Aorta (tissue), 5 donors: ENCODE data around the gene PXDC1. TPM values are rescaled to one million over a fixed set of nuclear protein-coding genes. Genes with fewer than 3 reads are reported as not detected.
A peak's percentile ranks its signal among the peaks of the same experiment; 100 is the strongest.

Experiments
- ATAC-seq: fragments of 200-7000 bp; cut with Tn5 transposase; one replicate; pipeline ENCODE4 v1.9.1; 2022; ENCODE audit warnings: moderate library complexity; ENCODE audit not compliant: low FRiP score
- DNase-seq, 2 donors: peaks; one replicate each; pipeline ENCODE4 v3.0.0-alpha.2; 2020
- H3K27ac ChIP-seq, 2 donors: one replicate each; pipeline ENCODE4 v1.5.1; 2013; ENCODE audit warnings: low read length in 2 of 2, mild to moderate bottlenecking in 2 of 2, moderate library complexity in 2 of 2, control low read depth in 1 of 2, inconsistent platforms in 1 of 2, low read depth in 1 of 2
- H3K27me3 ChIP-seq, 2 donors: one replicate each; pipeline ENCODE4 v1.6.1; 2013; ENCODE audit warnings: control low read depth in 1 of 2, low read length in 1 of 2, mild to moderate bottlenecking in 1 of 2, moderate library complexity in 1 of 2; ENCODE audit not compliant: insufficient read depth in 2 of 2, control insufficient read depth in 1 of 2
- H3K36me3 ChIP-seq, 2 donors: one replicate each; pipeline ENCODE4 v1.6.1; 2013; ENCODE audit warnings: control low read depth in 1 of 2, low read length in 1 of 2, mild to moderate bottlenecking in 1 of 2; ENCODE audit not compliant: insufficient read depth in 2 of 2, control insufficient read depth in 1 of 2
- H3K4me1 ChIP-seq, 2 donors: one replicate each; pipeline ENCODE4 v1.6.1; 2013; ENCODE audit warnings: low read length in 2 of 2, control low read depth in 1 of 2, mild to moderate bottlenecking in 1 of 2, moderate library complexity in 1 of 2; ENCODE audit not compliant: insufficient read depth in 2 of 2, control insufficient read depth in 1 of 2
- H3K4me3 ChIP-seq, 2 donors: one replicate each; pipeline ENCODE4 v1.5.1; 2013; ENCODE audit warnings: low read length in 2 of 2, control low read depth in 1 of 2, mild to moderate bottlenecking in 1 of 2
- H3K9me3 ChIP-seq: one replicate; pipeline ENCODE4 v1.6.1; 2013; ENCODE audit warnings: mild to moderate bottlenecking, low read length; ENCODE audit not compliant: control insufficient read depth
- WGBS, 2 donors: extraction: QIAGEN DNeasy Blood & Tissue Kit; methylation state at CpG; one replicate each; pipeline ENCODE4 v1.1.7; 2013; 5-methylcytosine and 5-hydroxymethylcytosine counted together
- intact Hi-C, 2 donors: fragments of 100-400 bp; cut with DNase I; formaldehyde crosslinking; loops; one replicate each; pipeline versions ENCODE4 v1.14.2 to v1.15.0; 2022
- polyA plus RNA-seq, 2 donors: library from polyadenylated mRNA; stranded (reverse); fragments of 200-250 nt; gene quantifications; one replicate each; pipeline ENCODE4 v1.2.3, GENCODE V29; 2013
- total RNA-seq, 2 donors: library from RNA; stranded (reverse); fragmentation: NEBNext Ultra II Directional; extraction: Animal tissue kit (Norgen Biotek cat#: 25700); gene quantifications; one replicate each; pipeline ENCODE4 v1.2.1, GENCODE V29; 2021
- donor health status: healthy with polysubstance abuse.
- donor health status: Bipolar disorder and iron deficiency.
- donor health status: DM: no; HTN: no; CAD: no.
- donor health status: DM: no; HTN: no; CAD: no.
- donor health status: DM: yes; HTN: yes; CAD: no.

Gene PXDC1
- total and polyA plus RNA-seq, 4 donors: 110 to 222 (median 141) TPM

- H3K9me3 ChIP-seq: no peaks in the 10 kb centered on the region
- peak overlapping the region in 1 of 2 donors; percentile 14 for H3K4me3 ChIP-seq
- peaks cover 0 to 6% of the 10 kb centered on the region in 2 donors for H3K36me3 ChIP-seq
- no peaks in the 10 kb centered on the region for H3K4me1 ChIP-seq
- no peak overlapping the region for H3K27ac ChIP-seq
- DNase-seq (no peak), ATAC-seq (no peak)
- H3K27me3 ChIP-seq: no peaks in the 10 kb centered on the region
- intact Hi-C loops: loop anchor here (2.0 to 5.0 kb wide), 5 partner anchors 107 to 250 kb away; partner anchors contain the start of gene FAM50B (in 1 of the 2)
- WGBS, 2 donors: 8 to 9% methylated on average over 3 of the region's 3 CpGs
Observed at GRCh38 chr6:3742076-3742425, 9.5 kb downstream of the PXDC1 start.

- DNase-seq (peak in 1 of 2 donors; percentile 42), ATAC-seq (no peak)
- H3K27me3 ChIP-seq: no peaks in the 10 kb centered on the region
- H3K27ac ChIP-seq: peak overlapping the region in 1 of 2 donors; percentile 14
- H3K4me1 ChIP-seq: no peaks in the 10 kb centered on the region
- intact Hi-C loops: loop anchor here (5.0 kb wide), 2 partner anchors 191 to 251 kb away; no protein-coding TSS in a partner anchor
- H3K9me3 ChIP-seq: no peaks in the 10 kb centered on the region
- H3K36me3 ChIP-seq: peaks cover 0 to 9% of the 10 kb centered on the region in 2 donors
- H3K4me3 ChIP-seq: no peak overlapping the region
- WGBS, 2 donors: 20 to 27% methylated on average over 13 of the region's 13 CpGs
Observed at GRCh38 chr6:3741477-3741871, 10.0 kb downstream of the PXDC1 start.

GRCh38 chr6:3740551-3741476, 10.7 kb downstream of the PXDC1 start:
- Histone ChIP-seq H3K4me3 (no peak overlapping the region), H3K27ac (peak overlapping the region in 1 of 2 donors; percentile 14), H3K9me3 (no peaks in the 10 kb centered on the region), H3K27me3 (no peaks in the 10 kb centered on the region), H3K36me3 (peaks cover 0 to 14% of the 10 kb centered on the region in 2 donors), H3K4me1 (no peaks in the 10 kb centered on the region)
- WGBS, 2 donors: 23 to 25% methylated on average over 16 of the region's 16 CpGs
- intact Hi-C loops: loop anchor here (5.0 kb wide), 2 partner anchors 191 to 251 kb away; no protein-coding TSS in a partner anchor
- DNase-seq: peak in 1 of 2 donors; percentile 46
- ATAC-seq: no peak

- intact Hi-C loops: no loop called here
- 11% methylated on average over 15 to 16 of the region's 16 CpGs for WGBS, 2 donors
- Histone ChIP-seq H3K9me3 (no peaks in the 10 kb centered on the region), H3K36me3 (peaks cover 0 to 16% of the 10 kb centered on the region in 2 donors), H3K27me3 (no peaks in the 10 kb centered on the region), H3K4me1 (no peaks in the 10 kb centered on the region), H3K27ac (peak overlapping the region in 1 of 2 donors; percentile 53), H3K4me3 (no peak overlapping the region)
- ATAC-seq: no peak
- DNase-seq: peak in 1 of 2 donors; percentile 51
Observed at GRCh38 chr6:3739311-3739897, 12.1 kb downstream of the PXDC1 start.

- H3K27ac ChIP-seq: peak overlapping the region in 1 of 2 donors; percentile 23
- H3K4me3 ChIP-seq: no peak overlapping the region
- H3K36me3 ChIP-seq: peaks cover 0 to 17% of the 10 kb centered on the region in 2 donors
- no peaks in the 10 kb centered on the region for H3K27me3 ChIP-seq
- intact Hi-C loops: no loop called here
- DNase-seq: peak in 1 of 2 donors; percentile 44
- ATAC-seq: no peak
- no peaks in the 10 kb centered on the region for H3K9me3 ChIP-seq
- WGBS, 2 donors: 13 to 15% methylated on average over 19 of the region's 19 CpGs
- no peaks in the 10 kb centered on the region for H3K4me1 ChIP-seq
Observed at GRCh38 chr6:3738381-3739131, 13.0 kb downstream of the PXDC1 start.

GRCh38 chr6:3737831-3738210, 13.7 kb downstream of the PXDC1 start:
- WGBS, 2 donors: 40 to 42% methylated on average over 12 of the region's 12 CpGs
- Histone ChIP-seq H3K27ac (peak overlapping the region; percentile 13 to 23), H3K9me3 (no peaks in the 10 kb centered on the region), H3K4me1 (no peaks in the 10 kb centered on the region), H3K4me3 (no peak overlapping the region), H3K27me3 (no peaks in the 10 kb centered on the region), H3K36me3 (peaks cover 0 to 17% of the 10 kb centered on the region in 2 donors)
- no peak for ATAC-seq
- peak in 1 of 2 donors; percentile 33 for DNase-seq
- intact Hi-C loops: loop anchor here in 1 of 2 donors (2.0 kb wide), 1 partner anchor 457 kb away; no protein-coding TSS in a partner anchor

- 37 to 38% methylated on average over 25 of the region's 25 CpGs for WGBS, 2 donors
- intact Hi-C loops: loop anchor here in 1 of 2 donors (2.0 kb wide), 1 partner anchor 456 kb away; no protein-coding TSS in a partner anchor
- ATAC-seq (no peak), DNase-seq (peak; percentile 73 to 88)
- Histone ChIP-seq H3K4me3 (no peak overlapping the region), H3K4me1 (no peaks in the 10 kb centered on the region), H3K36me3 (peaks cover 0 to 17% of the 10 kb centered on the region in 2 donors), H3K27me3 (no peaks in the 10 kb centered on the region), H3K27ac (peak overlapping the region in 1 of 2 donors; percentile 13), H3K9me3 (no peaks in the 10 kb centered on the region)
Observed at GRCh38 chr6:3737149-3737830, 14.2 kb downstream of the PXDC1 start.
